ENCODE data around the gene SSBP4. TPM values are rescaled to one million over a fixed set of nuclear protein-coding genes. Genes with fewer than 3 reads are reported as not detected.
A peak's percentile ranks its signal among the peaks of the same experiment; 100 is the strongest.

The SSBP4 gene
- total and polyA plus RNA-seq, 3 donors from 2014 or later: 80.5 to 118 (median 90.3) TPM

- intact Hi-C loops (cut with DNase I; ENCODE audit: low total_unique reads): no loop called here
Measured at GRCh38 chr19:18389726-18390064, 29.5 kb upstream of the SSBP4 start.

GRCh38 chr19:18390065-18390907 is 28.9 kb upstream of the SSBP4 start:
- Histone ChIP-seq H3K27ac (no peak overlapping the region), H3K4me3 (no peak overlapping the region), H3K36me3 (ENCODE audit: low read depth, missing control alignments) (no peaks in the 10 kb centered on the region), H3K9me3 (no peaks in the 10 kb centered on the region), H3K27me3 (no peaks in the 10 kb centered on the region), H3K4me1 (peaks cover 14% of the 10 kb centered on the region)
- TF ChIP-seq POLR2A (IDR thresholded peaks at IDR 0.05) (no peak), CTCF (IDR thresholded peaks at IDR 0.05) (no peak)
- no peak for DNase-seq
- intact Hi-C loops (cut with DNase I; ENCODE audit: low total_unique reads): no loop called here
- WGBS, 2 donors: 86 to 96% methylated on average over 5 to 6 of the region's 6 CpGs

More at GRCh38 chr19:18389726-18390064, 29.5 kb upstream of the SSBP4 start:
- TF ChIP-seq CTCF (IDR thresholded peaks at IDR 0.05) (no peak), POLR2A (IDR thresholded peaks at IDR 0.05) (no peak)
- Histone ChIP-seq H3K4me3 (no peak overlapping the region), H3K27ac (no peak overlapping the region), H3K36me3 (ENCODE audit: low read depth, missing control alignments) (no peaks in the 10 kb centered on the region), H3K4me1 (peaks cover 14% of the 10 kb centered on the region), H3K27me3 (no peaks in the 10 kb centered on the region), H3K9me3 (no peaks in the 10 kb centered on the region)
- DNase-seq: no peak

- Histone ChIP-seq H3K4me1 (peaks cover 11% of the 10 kb centered on the region), H3K36me3 (ENCODE audit: low read depth, missing control alignments) (no peaks in the 10 kb centered on the region), H3K27me3 (no peaks in the 10 kb centered on the region), H3K27ac (no peak overlapping the region), H3K9me3 (no peaks in the 10 kb centered on the region), H3K4me3 (no peak overlapping the region)
- intact Hi-C loops (cut with DNase I; ENCODE audit: low total_unique reads): no loop called here
- DNase-seq: no peak
- WGBS, 2 donors: 84 to 86% methylated on average over 9 of the region's 9 CpGs
- TF ChIP-seq CTCF (IDR thresholded peaks at IDR 0.05) (no peak), POLR2A (IDR thresholded peaks at IDR 0.05) (no peak)
Measured at GRCh38 chr19:18391509-18392075, 27.6 kb upstream of the SSBP4 start.

- DNase-seq: peak; percentile 57
- Histone ChIP-seq H3K36me3 (ENCODE audit: low read depth, missing control alignments) (no peaks in the 10 kb centered on the region), H3K4me1 (peaks cover 20% of the 10 kb centered on the region), H3K27me3 (no peaks in the 10 kb centered on the region), H3K4me3 (no peak overlapping the region), H3K9me3 (no peaks in the 10 kb centered on the region), H3K27ac (no peak overlapping the region)
- WGBS, 2 donors: 79 to 88% methylated on average over 11 of the region's 11 CpGs
- TF ChIP-seq POLR2A (IDR thresholded peaks at IDR 0.05) (no peak), CTCF (IDR thresholded peaks at IDR 0.05) (no peak)
- intact Hi-C loops (cut with DNase I; ENCODE audit: low total_unique reads): no loop called here
Measured at GRCh38 chr19:18392417-18392816, 26.8 kb upstream of the SSBP4 start.

Measured in testis (tissue), 3 donors.